ENCODE data around the gene ZFAND3. TPM values are rescaled to one million over a fixed set of nuclear protein-coding genes. Genes with fewer than 3 reads are reported as not detected.
"Not testable (repeated sequence)": the region's sequence is repeated elsewhere in the genome, so short reads cannot be mapped to it uniquely, and the experiment has no call there.

The ZFAND3 gene
- total RNA-seq, 1 donor from 2014 or later, result 21.2 TPM

- FAIRE-seq; DNase-seq (ENCODE audit: low spot score in 2 of 2): not testable (repeated sequence)
Measured at GRCh38 chr6:37962481-37963080, 143.1 kb downstream of the ZFAND3 start.

GRCh38 chr6:37965964-37966676, 146.6 kb downstream of the ZFAND3 start:
- DNase-seq (ENCODE audit: low spot score in 2 of 2) (no peak), FAIRE-seq (no peak)

GRCh38 chr6:37966801-37967200, 147.3 kb downstream of the ZFAND3 start:
- no peak for DNase-seq (ENCODE audit: low spot score in 2 of 2)
- FAIRE-seq, result no peak

GRCh38 chr6:37967651-37968050, 148.1 kb downstream of the ZFAND3 start:
- DNase-seq (ENCODE audit: low spot score in 2 of 2) (no peak), FAIRE-seq (no peak)

- DNase-seq (ENCODE audit: low spot score in 2 of 2) (no peak), FAIRE-seq (no peak)
Measured at GRCh38 chr6:37971266-37971665, 151.7 kb downstream of the ZFAND3 start.

GRCh38 chr6:37971711-37972390, 152.3 kb downstream of the ZFAND3 start:
- FAIRE-seq (no peak), DNase-seq (ENCODE audit: low spot score in 2 of 2) (no peak)

- DNase-seq (ENCODE audit: low spot score in 2 of 2), result no peak
- FAIRE-seq, result no peak
Measured at GRCh38 chr6:37972994-37973757, 153.6 kb downstream of the ZFAND3 start.

GRCh38 chr6:37974381-37974780, 154.9 kb downstream of the ZFAND3 start:
- DNase-seq (ENCODE audit: low spot score in 2 of 2) (no peak), FAIRE-seq (no peak)

GRCh38 chr6:37974943-37975342, 155.4 kb downstream of the ZFAND3 start:
- FAIRE-seq (no peak), DNase-seq (ENCODE audit: low spot score in 2 of 2) (no peak)

- FAIRE-seq, result no peak
- DNase-seq (ENCODE audit: low spot score in 2 of 2), result no peak
Measured at GRCh38 chr6:37977715-37978114, 158.2 kb downstream of the ZFAND3 start.

GRCh38 chr6:37979392-37980221, 160.1 kb downstream of the ZFAND3 start:
- DNase-seq (ENCODE audit: low spot score in 2 of 2) (no peak), FAIRE-seq (no peak)

- FAIRE-seq, result no peak
- no peak for DNase-seq (ENCODE audit: low spot score in 2 of 2)
Measured at GRCh38 chr6:37980222-37980595, 160.7 kb downstream of the ZFAND3 start.

GRCh38 chr6:37981626-37982025, 162.1 kb downstream of the ZFAND3 start:
- no peak for DNase-seq (ENCODE audit: low spot score in 2 of 2)
- FAIRE-seq, result no peak

GRCh38 chr6:37982317-37982716, 162.8 kb downstream of the ZFAND3 start:
- DNase-seq (ENCODE audit: low spot score in 2 of 2) (no peak), FAIRE-seq (no peak)

- FAIRE-seq, result no peak
Measured at GRCh38 chr6:37983720-37984501, 164.4 kb downstream of the ZFAND3 start.

GRCh38 chr6:37984578-37984977, 165.1 kb downstream of the ZFAND3 start:
- DNase-seq (ENCODE audit: low spot score in 2 of 2) (no peak), FAIRE-seq (no peak)

More at GRCh38 chr6:37983720-37984501, 164.4 kb downstream of the ZFAND3 start:
- no peak for DNase-seq (ENCODE audit: low spot score in 2 of 2)

GRCh38 chr6:37985355-37985754, 165.8 kb downstream of the ZFAND3 start:
- no peak for DNase-seq (ENCODE audit: low spot score in 2 of 2)
- no peak for FAIRE-seq

GRCh38 chr6:37987018-37987417, 167.5 kb downstream of the ZFAND3 start:
- no peak for FAIRE-seq

GRCh38 chr6:37987559-37987958, 168.0 kb downstream of the ZFAND3 start:
- no peak for DNase-seq (ENCODE audit: low spot score in 2 of 2)
- FAIRE-seq, result no peak

More at GRCh38 chr6:37987018-37987417, 167.5 kb downstream of the ZFAND3 start:
- DNase-seq (ENCODE audit: low spot score in 2 of 2), result no peak

All from frontal cortex (tissue), 4 donors.